H1 (cell line): ENCODE data around the gene POTEF. TPM values are rescaled to one million over a fixed set of nuclear protein-coding genes. Genes with fewer than 3 reads are reported as not detected.

Experiments
- BACH1 ChIP-seq: IDR thresholded peaks from 2 replicates; pipeline ENCODE4 v1.6.1; 2012; ENCODE audit warnings: low read length, improper control_type of control experiment
- CEBPB ChIP-seq: IDR thresholded peaks from 2 replicates; pipeline ENCODE4 v1.6.1; 2012; ENCODE audit warnings: low read depth, low read length
- CTBP2 ChIP-seq: IDR thresholded peaks from 2 replicates; pipeline ENCODE4 v1.7.0; 2011; ENCODE audit warnings: borderline replicate concordance, mild to moderate bottlenecking, moderate library complexity, mixed read lengths, low read length; ENCODE audit not compliant: insufficient read depth, insufficient read length
- EGR1 ChIP-seq: IDR thresholded peaks from 2 replicates; pipeline ENCODE4 v1.6.1; 2011; ENCODE audit warnings: low read depth, low read length, borderline replicate concordance
- JUN ChIP-seq: IDR thresholded peaks from 2 replicates; pipeline ENCODE4 v1.6.1; 2011; ENCODE audit warnings: low read depth, mild to moderate bottlenecking, improper control_type of control experiment, low read length
- JUND ChIP-seq: IDR thresholded peaks from 2 replicates; pipeline ENCODE4 v1.6.1; 2011; ENCODE audit warnings: mild to moderate bottlenecking, improper control_type of control experiment, low read length
- NANOG ChIP-seq: IDR thresholded peaks from 2 replicates; pipeline ENCODE4 v1.6.1; 2011; ENCODE audit warnings: low read length, low read depth, mild to moderate bottlenecking, inconsistent platforms; ENCODE audit not compliant: insufficient read depth, poor library complexity, severe bottlenecking
- RNF2 ChIP-seq: fragments of 200-900, 300-1000 bp; sonication (generic); IDR thresholded peaks from 2 replicates; pipeline ENCODE4 v1.7.1; 2016; ENCODE audit warnings: borderline replicate concordance, low read depth, mild to moderate bottlenecking, antibody characterized with exemption, low read length; ENCODE audit not compliant: poor library complexity, severe bottlenecking; ENCODE audit errors: missing control alignments
- RXRA ChIP-seq: IDR thresholded peaks from 2 replicates; pipeline ENCODE4 v1.6.1; 2011; ENCODE audit warnings: low read depth, mild to moderate bottlenecking, low read length, moderate library complexity; ENCODE audit not compliant: insufficient read depth
- SIN3A ChIP-seq, 2 experiments: IDR thresholded peaks in 1 of 2; conservative IDR thresholded peaks in 1 of 2; 2 replicates each; pipeline ENCODE4 v1.6.1; 2011 to 2012; ENCODE audit warnings: low read length in 2 of 2, improper control_type of control experiment in 1 of 2, low read depth in 1 of 2, mild to moderate bottlenecking in 1 of 2
- SP2 ChIP-seq: IDR thresholded peaks from 2 replicates; pipeline ENCODE4 v1.6.1; 2012; ENCODE audit warnings: mild to moderate bottlenecking, low read length, inconsistent platforms
- polyA plus RNA-seq, 7 experiments: library from polyadenylated mRNA; depleted of rRNA in 3 of 7; stranded (reverse) in 5 of 7; unstranded in 2 of 7; fragments of >200 nt in 5 of 7; fragments of 200-250 nt in 2 of 7; gene quantifications; 1 replicate in 5 of 7; 2 replicates in 1 of 7; 4 replicates in 1 of 7; pipeline versions ENCODE4 v1.2.1 to v1.2.3, GENCODE V29; 2011 to 2013; ENCODE audit warnings: missing spikeins in 2 of 7, mixed read lengths in 2 of 7
- total RNA-seq: library from RNA; stranded (reverse); fragmentation: NEBNext Ultra II Directional; extraction: Animal tissue kit (Norgen Biotek cat#: 25700); gene quantifications from 2 replicates; pipeline ENCODE4 v1.2.1, GENCODE V29; 2021
- TF ChIP-seq, protein P1 (sequence below): fragments of 300-600 bp; sonication (generic); IDR thresholded peaks from 2 replicates; pipeline ENCODE4 v1.7.1; 2012; ENCODE audit warnings: low read length, moderate library complexity, mild to moderate bottlenecking, inconsistent platforms; ENCODE audit not compliant: insufficient replicate concordance

POTEF gene
- total and polyA plus RNA-seq, 2 of the 8 experiments (the other 6 are each of a cell fraction or from before 2014, with no cell fraction given) = 0.24 to 0.36 TPM

GRCh38 chr2:130156624-130157004 lies 27.6 kb upstream of the POTEF start (continued):
- TF ChIP-seq, protein P1, sequence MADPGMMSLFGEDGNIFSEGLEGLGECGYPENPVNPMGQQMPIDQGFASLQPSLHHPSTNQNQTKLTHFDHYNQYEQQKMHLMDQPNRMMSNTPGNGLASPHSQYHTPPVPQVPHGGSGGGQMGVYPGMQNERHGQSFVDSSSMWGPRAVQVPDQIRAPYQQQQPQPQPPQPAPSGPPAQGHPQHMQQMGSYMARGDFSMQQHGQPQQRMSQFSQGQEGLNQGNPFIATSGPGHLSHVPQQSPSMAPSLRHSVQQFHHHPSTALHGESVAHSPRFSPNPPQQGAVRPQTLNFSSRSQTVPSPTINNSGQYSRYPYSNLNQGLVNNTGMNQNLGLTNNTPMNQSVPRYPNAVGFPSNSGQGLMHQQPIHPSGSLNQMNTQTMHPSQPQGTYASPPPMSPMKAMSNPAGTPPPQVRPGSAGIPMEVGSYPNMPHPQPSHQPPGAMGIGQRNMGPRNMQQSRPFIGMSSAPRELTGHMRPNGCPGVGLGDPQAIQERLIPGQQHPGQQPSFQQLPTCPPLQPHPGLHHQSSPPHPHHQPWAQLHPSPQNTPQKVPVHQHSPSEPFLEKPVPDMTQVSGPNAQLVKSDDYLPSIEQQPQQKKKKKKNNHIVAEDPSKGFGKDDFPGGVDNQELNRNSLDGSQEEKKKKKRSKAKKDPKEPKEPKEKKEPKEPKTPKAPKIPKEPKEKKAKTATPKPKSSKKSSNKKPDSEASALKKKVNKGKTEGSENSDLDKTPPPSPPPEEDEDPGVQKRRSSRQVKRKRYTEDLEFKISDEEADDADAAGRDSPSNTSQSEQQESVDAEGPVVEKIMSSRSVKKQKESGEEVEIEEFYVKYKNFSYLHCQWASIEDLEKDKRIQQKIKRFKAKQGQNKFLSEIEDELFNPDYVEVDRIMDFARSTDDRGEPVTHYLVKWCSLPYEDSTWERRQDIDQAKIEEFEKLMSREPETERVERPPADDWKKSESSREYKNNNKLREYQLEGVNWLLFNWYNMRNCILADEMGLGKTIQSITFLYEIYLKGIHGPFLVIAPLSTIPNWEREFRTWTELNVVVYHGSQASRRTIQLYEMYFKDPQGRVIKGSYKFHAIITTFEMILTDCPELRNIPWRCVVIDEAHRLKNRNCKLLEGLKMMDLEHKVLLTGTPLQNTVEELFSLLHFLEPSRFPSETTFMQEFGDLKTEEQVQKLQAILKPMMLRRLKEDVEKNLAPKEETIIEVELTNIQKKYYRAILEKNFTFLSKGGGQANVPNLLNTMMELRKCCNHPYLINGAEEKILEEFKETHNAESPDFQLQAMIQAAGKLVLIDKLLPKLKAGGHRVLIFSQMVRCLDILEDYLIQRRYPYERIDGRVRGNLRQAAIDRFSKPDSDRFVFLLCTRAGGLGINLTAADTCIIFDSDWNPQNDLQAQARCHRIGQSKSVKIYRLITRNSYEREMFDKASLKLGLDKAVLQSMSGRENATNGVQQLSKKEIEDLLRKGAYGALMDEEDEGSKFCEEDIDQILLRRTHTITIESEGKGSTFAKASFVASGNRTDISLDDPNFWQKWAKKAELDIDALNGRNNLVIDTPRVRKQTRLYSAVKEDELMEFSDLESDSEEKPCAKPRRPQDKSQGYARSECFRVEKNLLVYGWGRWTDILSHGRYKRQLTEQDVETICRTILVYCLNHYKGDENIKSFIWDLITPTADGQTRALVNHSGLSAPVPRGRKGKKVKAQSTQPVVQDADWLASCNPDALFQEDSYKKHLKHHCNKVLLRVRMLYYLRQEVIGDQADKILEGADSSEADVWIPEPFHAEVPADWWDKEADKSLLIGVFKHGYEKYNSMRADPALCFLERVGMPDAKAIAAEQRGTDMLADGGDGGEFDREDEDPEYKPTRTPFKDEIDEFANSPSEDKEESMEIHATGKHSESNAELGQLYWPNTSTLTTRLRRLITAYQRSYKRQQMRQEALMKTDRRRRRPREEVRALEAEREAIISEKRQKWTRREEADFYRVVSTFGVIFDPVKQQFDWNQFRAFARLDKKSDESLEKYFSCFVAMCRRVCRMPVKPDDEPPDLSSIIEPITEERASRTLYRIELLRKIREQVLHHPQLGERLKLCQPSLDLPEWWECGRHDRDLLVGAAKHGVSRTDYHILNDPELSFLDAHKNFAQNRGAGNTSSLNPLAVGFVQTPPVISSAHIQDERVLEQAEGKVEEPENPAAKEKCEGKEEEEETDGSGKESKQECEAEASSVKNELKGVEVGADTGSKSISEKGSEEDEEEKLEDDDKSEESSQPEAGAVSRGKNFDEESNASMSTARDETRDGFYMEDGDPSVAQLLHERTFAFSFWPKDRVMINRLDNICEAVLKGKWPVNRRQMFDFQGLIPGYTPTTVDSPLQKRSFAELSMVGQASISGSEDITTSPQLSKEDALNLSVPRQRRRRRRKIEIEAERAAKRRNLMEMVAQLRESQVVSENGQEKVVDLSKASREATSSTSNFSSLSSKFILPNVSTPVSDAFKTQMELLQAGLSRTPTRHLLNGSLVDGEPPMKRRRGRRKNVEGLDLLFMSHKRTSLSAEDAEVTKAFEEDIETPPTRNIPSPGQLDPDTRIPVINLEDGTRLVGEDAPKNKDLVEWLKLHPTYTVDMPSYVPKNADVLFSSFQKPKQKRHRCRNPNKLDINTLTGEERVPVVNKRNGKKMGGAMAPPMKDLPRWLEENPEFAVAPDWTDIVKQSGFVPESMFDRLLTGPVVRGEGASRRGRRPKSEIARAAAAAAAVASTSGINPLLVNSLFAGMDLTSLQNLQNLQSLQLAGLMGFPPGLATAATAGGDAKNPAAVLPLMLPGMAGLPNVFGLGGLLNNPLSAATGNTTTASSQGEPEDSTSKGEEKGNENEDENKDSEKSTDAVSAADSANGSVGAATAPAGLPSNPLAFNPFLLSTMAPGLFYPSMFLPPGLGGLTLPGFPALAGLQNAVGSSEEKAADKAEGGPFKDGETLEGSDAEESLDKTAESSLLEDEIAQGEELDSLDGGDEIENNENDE = no peak
- TF ChIP-seq JUND (no peak), CTBP2 (no peak), EGR1 (no peak), SIN3A (conservative IDR thresholded peaks at IDR 0.05 in 1 of 2, IDR thresholded peaks at IDR 0.05 in 1 of 2; ENCODE audit: low read depth in 1 of 2, low read length in 2 of 2) (no peak), BACH1 (no peak), SP2 (no peak), JUN (no peak), RXRA (no peak), CEBPB (no peak), NANOG (no peak), RNF2 (no peak)
